Activated CD4-positive, alpha-beta T cell treated with anti-CD3 and anti-CD28 coated beads for 36 hours (primary cell): ENCODE measurements around the gene NSMCE3. TPM values are rescaled to one million over a fixed set of nuclear protein-coding genes. Genes with fewer than 3 reads are reported as not detected.

Experiments used
- ATAC-seq: fragments of 200-7000 bp; cut with Tn5 transposase; one replicate; pipeline ENCODE4 v1.10.0; 2021; ENCODE audit warnings: mild to moderate bottlenecking, moderate library complexity
- CTCF ChIA-PET: fragments of 350-600 bp; sonication (Branson Sonifier 250); formaldehyde crosslinking; loops from one replicate; lab custom pipeline; 2021; ENCODE audit warnings: antibody characterized with exemption; lab: Charles Lee
- POLR2A ChIA-PET: fragments of 350-600 bp; sonication (Branson Sonifier 250); formaldehyde crosslinking; loops from one replicate; lab custom pipeline; 2021; ENCODE audit warnings: antibody characterized with exemption, inconsistent platforms; lab: Charles Lee
- DNase-seq: peaks from one replicate; pipeline ENCODE4 v3.0.0-alpha.2; 2020
- H3K27ac Mint-ChIP-seq: one replicate; pipeline ENCODE4 v1.8.0; 2021; ENCODE audit warnings: mixed read lengths
- H3K27me3 Mint-ChIP-seq: one replicate; pipeline ENCODE4 v1.8.0; 2021; ENCODE audit warnings: mixed read lengths
- H3K36me3 Mint-ChIP-seq: one replicate; pipeline ENCODE4 v1.8.0; 2021; ENCODE audit warnings: low read depth, mixed read lengths
- H3K4me1 Mint-ChIP-seq: one replicate; pipeline ENCODE4 v1.8.0; 2021; ENCODE audit warnings: mixed read lengths
- H3K4me3 Mint-ChIP-seq: one replicate; pipeline ENCODE4 v1.8.0; 2021; ENCODE audit warnings: mild to moderate bottlenecking, moderate library complexity, mixed read lengths
- H3K9me3 Mint-ChIP-seq: one replicate; pipeline ENCODE4 v1.8.0; 2021; ENCODE audit warnings: low read depth, mixed read lengths
- intact Hi-C, 2 experiments: fragments of 100-400 bp; cut with DNase I in 1 of 2; cut with micrococcal nuclease in 1 of 2; formaldehyde crosslinking; loops; one replicate each; pipeline versions ENCODE4 v1.14.2 to v1.15.1; 2022 to 2024; cut with DNase I, micrococcal nuclease
- total RNA-seq, 2 experiments: library from RNA; stranded (reverse); gene quantifications; one replicate each; pipeline ENCODE4 v1.2.3, GENCODE V29; 2021

The NSMCE3 gene
- total RNA-seq, 2 experiments from 2014 or later: 8.0 to 8.3 TPM

DNA sequence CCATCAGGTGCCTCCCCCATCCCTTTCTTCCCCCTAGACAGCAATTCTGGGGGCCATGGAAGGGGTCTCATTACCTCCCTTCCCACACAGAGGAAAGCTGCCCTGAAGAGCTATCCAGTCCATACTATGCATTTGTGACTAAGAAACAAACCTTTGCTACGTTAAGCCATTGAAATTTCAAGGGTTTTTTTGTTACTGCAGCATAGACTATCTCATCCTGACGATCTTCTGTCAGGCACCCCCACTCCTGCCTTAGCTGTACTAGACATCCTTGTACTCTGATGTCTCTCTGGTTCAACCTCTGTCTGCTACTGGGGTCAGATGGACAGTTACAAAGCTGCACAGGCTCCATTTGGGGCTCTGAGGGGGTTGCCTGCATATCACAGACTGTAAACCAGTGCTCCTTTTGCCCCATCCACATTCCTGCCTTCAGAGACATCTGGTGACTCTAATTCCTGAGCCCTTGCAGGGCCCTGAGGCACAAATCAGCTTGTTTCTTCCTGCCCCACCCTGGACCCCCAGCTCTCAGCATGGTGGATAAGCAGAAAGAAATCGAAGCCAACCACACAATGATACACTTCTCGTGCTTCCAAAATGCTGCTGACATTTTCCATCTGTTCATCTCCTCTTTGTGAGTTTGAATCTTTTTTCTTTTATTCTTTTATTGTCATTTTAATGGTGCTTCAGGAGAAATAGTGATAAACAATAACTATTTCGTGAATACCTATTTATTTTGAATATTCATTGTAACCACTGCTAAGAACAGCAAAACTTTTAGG lies 21.6 kb upstream of the NSMCE3 start:
- no peak for ATAC-seq
- Mint-ChIP-seq H3K36me3 (no peaks in the 10 kb centered on the region), H3K27me3 (peaks cover 17% of the 10 kb centered on the region), H3K4me1 (no peaks in the 10 kb centered on the region), H3K9me3 (peaks cover 2% of the 10 kb centered on the region), H3K4me3 (no peak overlapping the region), H3K27ac (no peak overlapping the region)
- POLR2A ChIA-PET: no interaction called here
- no peak for DNase-seq
- intact Hi-C loops: no loop called here
- CTCF ChIA-PET: no interaction called here

GRCh38 chr15:29289173-29289572 lies 19.6 kb upstream of the NSMCE3 start:
- H3K27ac Mint-ChIP-seq: no peak overlapping the region
- ChIA-PET POLR2A (no interaction called here), CTCF (no interaction called here)
- H3K9me3 Mint-ChIP-seq: no peaks in the 10 kb centered on the region
- intact Hi-C loops: no loop called here
- DNase-seq (no peak), ATAC-seq (no peak)
- H3K27me3 Mint-ChIP-seq: peaks cover 29% of the 10 kb centered on the region
- H3K36me3 Mint-ChIP-seq: no peaks in the 10 kb centered on the region
- H3K4me1 Mint-ChIP-seq: no peaks in the 10 kb centered on the region
- no peak overlapping the region for H3K4me3 Mint-ChIP-seq

GRCh38 chr15:29285386-29285785 lies 15.8 kb upstream of the NSMCE3 start:
- H3K27me3 Mint-ChIP-seq: peaks cover 33% of the 10 kb centered on the region
- H3K9me3 Mint-ChIP-seq: no peaks in the 10 kb centered on the region
- no peak overlapping the region for H3K4me3 Mint-ChIP-seq
- ATAC-seq: no peak
- ChIA-PET POLR2A (no interaction called here), CTCF (interaction anchor here (0.6 kb wide), 1 partner anchor 142 kb away, joined by 3 read pairs; no protein-coding TSS in a partner anchor)
- intact Hi-C loops: no loop called here
- H3K36me3 Mint-ChIP-seq: no peaks in the 10 kb centered on the region
- no peaks in the 10 kb centered on the region for H3K4me1 Mint-ChIP-seq
- H3K27ac Mint-ChIP-seq: no peak overlapping the region
- DNase-seq: no peak

DNA sequence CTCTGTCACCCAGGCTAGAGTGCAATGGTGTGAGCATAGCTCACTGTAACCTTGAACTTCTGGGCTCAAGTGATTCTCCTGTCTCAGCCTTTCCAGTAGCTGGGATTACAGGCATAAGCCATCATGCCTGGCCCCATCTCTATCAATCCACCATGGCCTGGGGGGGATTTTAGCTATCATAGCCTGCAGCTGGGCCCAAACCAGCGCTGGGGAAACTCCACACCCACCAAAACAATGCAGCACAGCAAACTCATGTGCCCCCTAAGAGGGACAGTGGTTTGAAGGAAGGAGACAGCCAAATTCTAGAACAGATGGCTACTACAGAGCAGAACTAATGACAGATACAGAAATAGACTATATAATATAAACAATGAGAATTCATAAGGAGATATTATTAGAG lies 13.8 kb upstream of the NSMCE3 start:
- DNase-seq: no peak
- POLR2A ChIA-PET: no interaction called here
- no peak overlapping the region for H3K4me3 Mint-ChIP-seq
- H3K4me1 Mint-ChIP-seq: no peaks in the 10 kb centered on the region
- no peak overlapping the region for H3K27ac Mint-ChIP-seq
- CTCF ChIA-PET: no interaction called here
- H3K36me3 Mint-ChIP-seq: no peaks in the 10 kb centered on the region
- no peak for ATAC-seq
- intact Hi-C loops: no loop called here
- peaks cover 34% of the 10 kb centered on the region for H3K27me3 Mint-ChIP-seq
- H3K9me3 Mint-ChIP-seq: no peaks in the 10 kb centered on the region

- ChIA-PET CTCF (interaction anchor here (0.6 kb wide), 2 partner anchors 62 to 88 kb away, joined by 3 to 4 read pairs; no protein-coding TSS in a partner anchor), POLR2A (no interaction called here)
- H3K27me3 Mint-ChIP-seq: peaks cover 23% of the 10 kb centered on the region
- H3K4me3 Mint-ChIP-seq: no peak overlapping the region
- no peaks in the 10 kb centered on the region for H3K4me1 Mint-ChIP-seq
- intact Hi-C loops: no loop called here
- DNase-seq: no peak
- no peaks in the 10 kb centered on the region for H3K9me3 Mint-ChIP-seq
- no peaks in the 10 kb centered on the region for H3K36me3 Mint-ChIP-seq
- no peak for ATAC-seq
- no peak overlapping the region for H3K27ac Mint-ChIP-seq
Observed at GRCh38 chr15:29280514-29280913, 10.9 kb upstream of the NSMCE3 start.

DNA sequence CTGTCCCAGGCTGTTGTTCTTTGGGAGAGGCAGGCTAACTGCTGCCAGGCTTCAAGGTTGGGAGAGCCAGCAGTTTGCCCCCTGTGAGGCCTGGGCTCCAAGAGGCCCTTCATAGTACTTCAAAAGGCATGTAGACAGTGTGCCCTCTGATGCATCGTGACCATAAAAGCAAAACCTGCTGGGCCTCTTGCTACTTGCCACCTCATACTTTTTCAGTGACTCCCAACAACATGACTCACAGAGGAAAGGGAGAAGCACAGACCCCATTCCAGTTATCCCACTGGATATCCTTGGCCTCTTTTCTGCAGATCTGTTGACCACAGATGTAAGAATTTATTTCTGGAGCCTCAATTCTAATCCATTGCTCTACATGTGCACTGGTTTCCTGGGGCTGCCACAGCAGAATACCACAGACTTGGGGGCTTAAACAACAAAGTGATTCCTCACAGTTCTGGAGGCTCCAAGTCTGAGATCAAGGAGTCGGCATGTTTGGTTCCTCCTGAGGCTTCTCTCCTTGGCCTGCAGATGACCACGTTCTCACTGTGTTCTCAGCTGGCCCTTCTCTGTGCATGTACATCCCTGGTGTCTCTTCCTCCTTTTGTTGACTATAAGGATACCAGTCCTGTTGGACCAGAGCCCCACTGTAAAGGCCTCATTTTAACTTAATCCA lies 8.9 kb upstream of the NSMCE3 start:
- no peak for ATAC-seq
- intact Hi-C loops: no loop called here
- Mint-ChIP-seq H3K27me3 (peaks cover 12% of the 10 kb centered on the region), H3K4me1 (no peaks in the 10 kb centered on the region), H3K36me3 (no peaks in the 10 kb centered on the region), H3K9me3 (no peaks in the 10 kb centered on the region), H3K4me3 (no peak overlapping the region), H3K27ac (no peak overlapping the region)
- ChIA-PET POLR2A (interaction anchor here (0.7 kb wide), 1 partner anchor 17 kb away, joined by 4 read pairs; no protein-coding TSS in a partner anchor), CTCF (no interaction called here)
- no peak for DNase-seq

- ATAC-seq (no peak), DNase-seq (no peak)
- ChIA-PET POLR2A (no interaction called here), CTCF (no interaction called here)
- Mint-ChIP-seq H3K36me3 (no peaks in the 10 kb centered on the region), H3K27me3 (peaks cover 7% of the 10 kb centered on the region), H3K4me3 (no peak overlapping the region), H3K27ac (no peak overlapping the region), H3K9me3 (no peaks in the 10 kb centered on the region), H3K4me1 (peaks cover 2% of the 10 kb centered on the region)
- intact Hi-C loops: no loop called here
Observed at GRCh38 chr15:29276366-29276765, 6.7 kb upstream of the NSMCE3 start.

DNA sequence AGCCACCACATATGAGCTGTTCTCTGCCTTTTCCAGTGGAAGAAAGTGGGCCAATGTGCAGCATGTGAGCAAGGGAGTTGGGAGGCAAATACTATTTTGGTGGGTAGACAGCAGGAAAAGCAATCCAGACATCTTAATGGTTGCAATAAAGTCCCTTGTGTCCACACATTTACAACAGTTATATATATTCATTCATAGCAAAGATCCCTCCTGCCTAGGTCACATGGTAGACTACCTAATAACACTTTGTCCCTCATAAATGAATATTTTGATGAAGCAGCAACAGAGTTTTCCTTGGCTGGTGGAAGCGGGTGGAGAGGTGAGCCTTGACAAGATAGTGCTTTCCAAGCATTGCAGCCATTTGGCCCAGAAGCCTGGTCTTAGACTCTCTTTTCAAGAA lies 6.2 kb upstream of the NSMCE3 start:
- ATAC-seq (no peak), DNase-seq (no peak)
- intact Hi-C loops: no loop called here
- ChIA-PET CTCF (interaction anchor here (1.3 kb wide), 1 partner anchor 174 kb away, joined by 3 read pairs; no protein-coding TSS in a partner anchor), POLR2A (no interaction called here)
- Mint-ChIP-seq H3K36me3 (no peaks in the 10 kb centered on the region), H3K4me3 (no peak overlapping the region), H3K9me3 (no peaks in the 10 kb centered on the region), H3K27ac (no peak overlapping the region), H3K4me1 (peaks cover 5% of the 10 kb centered on the region), H3K27me3 (peaks cover 7% of the 10 kb centered on the region)

DNA sequence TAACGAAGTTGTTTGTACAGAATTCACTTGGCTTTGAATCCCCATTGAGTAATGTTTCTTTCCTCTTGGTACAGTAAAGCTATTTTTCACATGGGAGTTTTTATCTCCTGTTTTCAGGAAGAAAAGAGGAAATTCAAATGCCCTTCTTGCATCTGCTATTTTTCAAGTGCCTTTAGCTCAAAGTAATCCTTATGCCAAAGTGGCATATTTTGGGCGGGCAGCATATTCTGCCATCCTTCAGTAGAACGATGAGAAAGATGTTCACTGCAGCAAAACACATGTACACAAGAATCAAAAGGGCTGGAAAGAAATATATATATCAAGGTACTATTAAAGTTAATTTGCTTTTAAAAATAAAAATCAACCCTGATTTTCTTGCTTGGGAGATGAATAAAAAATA lies 5.3 kb upstream of the NSMCE3 start:
- Mint-ChIP-seq H3K4me3 (no peak overlapping the region), H3K27ac (no peak overlapping the region), H3K4me1 (peaks cover 9% of the 10 kb centered on the region), H3K9me3 (no peaks in the 10 kb centered on the region), H3K36me3 (no peaks in the 10 kb centered on the region), H3K27me3 (peaks cover under 1% of the 10 kb centered on the region)
- DNase-seq: no peak
- ATAC-seq: no peak
- CTCF ChIA-PET: interaction anchor here (1.3 kb wide), 1 partner anchor 173 kb away, joined by 3 read pairs; no protein-coding TSS in a partner anchor
- POLR2A ChIA-PET: no interaction called here
- intact Hi-C loops: loop anchor here in 1 of 2 experiments (5.0 kb wide), 1 partner anchor 228 kb away; no protein-coding TSS in a partner anchor

GRCh38 chr15:29272219-29272618 lies 2.6 kb upstream of the NSMCE3 start:
- Mint-ChIP-seq H3K27ac (no peak overlapping the region), H3K4me3 (no peak overlapping the region), H3K27me3 (no peaks in the 10 kb centered on the region), H3K9me3 (no peaks in the 10 kb centered on the region), H3K36me3 (no peaks in the 10 kb centered on the region), H3K4me1 (peaks cover 18% of the 10 kb centered on the region)
- ATAC-seq (no peak), DNase-seq (no peak)
- ChIA-PET POLR2A (no interaction called here), CTCF (no interaction called here)
- intact Hi-C loops: loop anchor here in 1 of 2 experiments (5.0 kb wide), 1 partner anchor 225 kb away; no protein-coding TSS in a partner anchor

- H3K27me3 Mint-ChIP-seq: no peaks in the 10 kb centered on the region
- ChIA-PET POLR2A (no interaction called here), CTCF (no interaction called here)
- ATAC-seq: no peak
- intact Hi-C loops: loop anchor here in 1 of 2 experiments (1.0 to 5.0 kb wide), 3 partner anchors 88 to 258 kb away; no protein-coding TSS in a partner anchor
- peaks cover 2% of the 10 kb centered on the region for H3K36me3 Mint-ChIP-seq
- peaks cover 29% of the 10 kb centered on the region for H3K4me1 Mint-ChIP-seq
- DNase-seq: no peak
- no peak overlapping the region for H3K4me3 Mint-ChIP-seq
- no peak overlapping the region for H3K27ac Mint-ChIP-seq
- no peaks in the 10 kb centered on the region for H3K9me3 Mint-ChIP-seq
Observed at GRCh38 chr15:29270976-29271375, 1.4 kb upstream of the NSMCE3 start.
